ENCODE measurements around the gene S100A3.

Gene S100A3

GRCh38 chr1:153547560-153548551 lies 1.2 kb downstream of the S100A3 start:
- DNase-seq: no peak

- no peak for DNase-seq
Measured at GRCh38 chr1:153546796-153547559, 2.1 kb downstream of the S100A3 start.

- DNase-seq: no peak
Measured at GRCh38 chr1:153546371-153546770, 2.7 kb downstream of the S100A3 start.

GRCh38 chr1:153545067-153546055 lies 3.7 kb downstream of the S100A3 start, which contains the start of gene S100A4:
S100A4 (minus strand) TSS chr1:153545806; CDS start chr1:153544794, 1,012 bp downstream.
- peak; percentile 88 for DNase-seq

DNA sequence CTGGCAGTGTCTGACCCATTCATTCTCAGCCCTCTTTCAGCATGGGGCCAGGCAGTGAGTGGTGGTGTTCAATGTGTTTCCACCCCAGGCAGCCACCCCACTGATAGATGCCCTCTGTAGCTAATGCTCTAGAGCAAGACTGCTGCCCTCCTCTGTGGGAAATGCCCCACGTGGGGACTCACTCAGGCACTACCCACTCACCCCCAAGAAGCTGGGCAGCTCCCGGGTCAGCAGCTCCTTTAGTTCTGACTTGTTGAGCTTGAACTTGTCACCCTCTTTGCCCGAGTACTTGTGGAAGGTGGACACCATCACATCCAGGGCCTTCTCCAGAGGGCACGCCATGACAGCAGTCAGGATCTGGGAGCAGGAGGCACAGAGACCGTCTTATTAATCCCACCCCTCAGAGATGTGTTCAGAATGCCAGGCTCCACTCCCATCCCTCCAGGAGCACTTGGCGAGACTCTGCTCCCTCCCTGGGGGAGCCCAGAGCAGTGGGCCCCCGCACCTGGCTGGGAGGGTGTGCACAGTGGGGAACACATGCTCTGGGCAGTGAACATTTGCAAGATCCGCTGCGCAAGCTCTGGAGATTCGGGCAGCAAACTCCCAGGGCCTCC lies 4.5 kb downstream of the S100A3 start:
- no peak for DNase-seq

DNA sequence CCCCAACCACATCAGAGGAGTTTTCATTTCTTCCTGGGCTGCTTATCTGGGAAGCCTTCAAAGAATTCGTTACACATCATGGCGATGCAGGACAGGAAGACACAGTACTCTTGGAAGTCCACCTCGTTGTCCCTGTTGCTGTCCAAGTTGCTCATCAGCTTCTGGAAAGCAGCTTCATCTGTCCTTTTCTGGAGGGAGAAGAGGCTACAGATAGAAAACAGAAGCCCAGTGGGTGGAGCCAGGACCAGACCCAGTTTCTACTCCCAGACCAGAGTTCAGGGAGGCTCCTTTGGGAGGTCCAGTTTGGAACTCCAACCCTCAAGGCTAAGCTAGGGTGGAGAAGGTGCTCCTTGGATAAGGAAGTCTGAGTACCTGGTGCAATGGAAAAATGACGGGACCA lies 5.3 kb downstream of the S100A3 start:
- no peak for DNase-seq

DNA sequence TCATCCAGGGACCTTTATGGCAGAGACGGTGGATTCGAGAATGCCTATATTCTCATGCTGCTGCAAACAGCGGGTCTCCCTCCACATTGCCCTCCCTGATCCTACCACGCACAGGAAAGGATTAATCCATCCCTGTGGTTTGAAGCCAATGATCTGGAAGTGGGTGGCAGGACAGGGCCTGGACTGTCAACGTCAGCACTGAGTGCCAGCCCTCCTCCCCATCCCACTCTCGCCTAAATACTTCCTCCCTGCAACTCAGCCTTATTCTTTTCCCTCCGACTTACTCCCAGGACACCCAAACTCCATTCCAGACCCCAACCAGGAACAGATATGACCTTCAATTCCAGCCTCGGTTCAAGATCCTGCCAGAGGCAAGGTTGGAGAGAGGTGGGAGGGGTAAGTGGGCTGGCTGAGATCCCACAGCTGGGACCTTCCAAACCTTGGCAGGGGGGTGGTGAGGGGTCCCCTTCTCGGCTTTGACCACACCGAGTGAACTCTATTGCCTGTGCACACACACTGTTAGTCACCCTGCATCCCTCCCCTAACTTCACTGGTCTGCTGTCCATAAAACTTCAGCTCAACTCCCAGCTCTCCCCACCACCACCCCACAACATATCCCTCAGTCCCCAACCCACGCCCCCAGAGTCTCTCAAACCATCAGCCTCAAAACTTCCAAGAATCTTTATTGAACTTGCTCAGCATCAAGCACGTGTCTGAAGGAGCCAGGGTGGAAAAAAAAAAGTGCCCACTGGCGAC lies 5.9 kb downstream of the S100A3 start:
- no peak for DNase-seq

GRCh38 chr1:153541641-153542590 lies 7.1 kb downstream of the S100A3 start:
- no peak for DNase-seq

DNA sequence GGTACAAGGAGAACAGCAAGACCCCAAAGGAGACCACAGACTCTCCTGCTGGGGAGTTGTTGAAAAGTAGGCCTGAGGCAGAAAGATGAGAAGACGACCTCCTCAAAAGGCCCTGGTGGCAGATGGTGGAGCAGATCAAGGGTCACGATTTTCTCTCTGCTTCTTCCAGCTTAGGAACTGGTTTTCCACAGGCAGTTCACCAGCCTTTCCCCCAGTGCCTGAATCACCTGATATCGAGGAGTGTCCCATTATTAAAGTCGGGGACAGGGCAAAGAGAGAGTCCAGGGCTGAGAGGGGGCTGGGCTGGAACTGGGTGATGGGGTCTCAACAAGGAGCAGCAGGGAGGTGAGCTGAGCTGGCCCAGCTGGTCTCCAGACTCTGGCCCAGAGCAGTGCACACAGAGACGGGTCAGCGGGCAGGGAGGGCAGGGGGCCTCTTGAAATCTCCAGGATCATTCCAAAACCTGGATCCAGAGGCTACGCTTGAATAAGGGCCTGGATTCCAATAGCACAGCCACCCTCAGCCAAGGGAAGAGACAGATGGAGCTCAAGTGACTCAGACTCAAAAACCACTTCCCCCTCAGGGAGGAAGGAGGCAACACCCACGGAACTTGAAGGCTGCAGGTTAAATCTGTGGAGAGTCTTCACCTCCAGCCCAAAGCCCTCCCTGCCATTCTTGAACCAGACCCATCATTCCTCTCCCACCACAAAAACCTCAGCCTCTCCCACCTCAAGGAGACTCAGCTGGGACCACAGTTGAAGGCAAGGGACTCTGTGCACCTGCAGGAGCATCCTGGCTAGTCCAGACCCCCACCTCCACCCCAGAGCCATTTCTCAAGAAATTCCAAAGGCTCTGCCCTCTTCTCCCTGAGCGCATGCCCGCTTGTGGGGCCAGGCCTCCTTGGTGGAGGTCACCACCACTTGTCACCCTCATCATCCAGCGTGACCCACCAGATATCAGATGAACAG lies 8.4 kb downstream of the S100A3 start, which contains the start of gene S100A5:
Gene S100A5, minus strand, starts transcription at position 541 of the 968 bp plus-strand sequence. CDS start 743 bp downstream, outside the sequence.
- peak; percentile 73 for DNase-seq

DNA sequence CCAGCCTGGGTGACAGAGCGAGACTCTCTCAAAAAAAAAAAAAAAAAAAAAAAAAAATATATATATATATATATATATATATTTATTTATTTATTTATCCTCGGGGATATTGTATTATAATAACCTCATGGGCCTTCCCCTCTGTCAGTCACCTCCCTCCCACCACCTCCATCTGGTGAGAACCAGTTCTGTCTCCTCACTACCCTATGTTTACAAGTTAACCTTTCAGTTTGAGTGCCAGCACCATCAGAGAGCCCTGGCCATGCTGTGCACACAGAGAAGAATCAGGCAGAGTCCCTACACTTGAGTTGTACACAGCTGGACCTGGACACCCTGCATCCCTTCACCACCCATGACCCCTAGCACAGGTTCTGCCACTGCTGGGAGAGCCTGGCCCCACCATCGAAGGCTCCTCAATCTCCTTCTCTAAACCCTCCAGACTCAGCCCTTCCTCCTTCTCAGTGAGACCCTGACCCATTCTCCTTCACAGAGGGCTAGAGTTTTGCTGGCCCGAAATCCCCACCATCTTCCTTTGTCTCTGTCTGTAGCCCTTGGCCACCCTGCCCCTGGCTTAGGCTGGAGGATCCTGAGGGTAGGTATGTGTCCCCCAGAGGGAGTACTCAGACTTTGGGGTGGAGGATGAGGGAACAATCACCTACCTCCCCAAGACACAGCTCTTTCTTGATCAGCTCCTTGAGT lies 9.5 kb downstream of the S100A3 start:
- DNase-seq: no peak

GRCh38 chr1:153538315-153538821 lies 10.7 kb downstream of the S100A3 start:
- no peak for DNase-seq

DNA sequence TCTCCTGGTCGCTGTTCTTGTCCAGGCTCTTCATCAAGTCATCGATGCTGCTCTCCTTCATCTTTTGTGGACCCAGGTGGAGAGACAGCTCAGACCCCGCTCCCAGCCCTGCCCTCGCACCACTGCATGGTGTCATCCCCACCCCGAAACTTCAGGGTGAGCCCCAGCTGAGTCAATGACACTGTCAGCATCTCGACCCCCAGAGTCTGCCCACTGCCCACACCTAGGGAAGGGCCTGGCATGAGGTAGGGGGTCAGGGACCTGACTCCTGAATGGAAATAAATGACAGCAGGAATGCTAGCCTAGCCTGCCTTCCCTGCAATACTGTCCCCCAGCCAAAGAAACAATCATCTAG lies 11.7 kb downstream of the S100A3 start:
- no peak for DNase-seq

- DNase-seq: no peak
Measured at GRCh38 chr1:153536671-153537375, 12.2 kb downstream of the S100A3 start.

DNA sequence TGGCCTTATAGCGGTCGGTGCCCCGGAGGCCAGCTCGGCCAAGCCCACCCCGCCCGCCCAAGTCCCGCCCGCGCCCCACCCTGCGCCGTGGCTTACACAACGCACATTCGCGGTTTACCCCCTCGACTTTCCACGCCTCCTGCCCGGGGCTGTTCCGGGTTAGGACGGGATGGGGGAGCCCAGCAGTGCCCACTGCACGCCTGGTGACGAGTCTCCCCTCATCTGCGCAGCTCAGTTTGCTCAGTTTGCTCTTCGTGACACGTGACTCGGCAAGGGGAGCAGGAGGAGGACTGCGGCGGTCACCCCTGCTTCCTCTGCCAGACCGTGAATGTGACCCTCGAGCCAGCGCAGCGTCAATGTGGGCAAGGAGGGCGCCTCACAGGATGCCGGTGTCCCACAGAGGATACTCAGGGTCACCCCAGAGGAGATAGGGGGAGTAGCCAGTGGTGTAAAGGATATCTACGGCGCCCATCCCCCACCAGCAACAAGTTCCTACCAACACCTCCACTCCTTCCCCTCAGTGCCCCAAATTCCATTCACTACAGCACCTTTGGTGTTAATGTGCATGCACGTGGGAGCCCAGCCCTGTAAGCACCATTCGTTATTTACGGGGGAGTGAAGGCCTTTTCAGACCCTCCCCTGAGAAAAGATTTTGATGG lies 12.9 kb downstream of the S100A3 start:
- peak; percentile 87 for DNase-seq

GRCh38 chr1:153535242-153536011 lies 13.6 kb downstream of the S100A3 start, which contains the start of gene S100A6:
S100A6 (minus strand) TSS chr1:153535991; CDS start chr1:153535339, 652 bp downstream.
- peak; percentile 54 for DNase-seq

DNA sequence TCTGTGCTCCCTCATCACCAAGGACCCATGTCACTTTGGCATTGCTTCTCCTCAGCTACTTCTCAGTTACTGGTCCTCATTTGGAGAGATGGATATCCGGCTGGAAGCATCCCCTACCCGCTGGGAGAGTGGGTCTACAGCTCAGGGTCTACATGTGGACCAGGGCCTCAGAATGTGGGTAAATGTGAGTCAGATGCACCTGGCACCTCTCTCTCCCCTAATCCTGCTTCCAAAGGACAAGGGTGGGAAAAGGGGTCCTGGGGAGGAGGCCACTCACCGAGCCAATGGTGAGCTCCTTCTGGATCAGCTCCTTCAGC lies 14.2 kb downstream of the S100A3 start:
- DNase-seq: no peak

All from CD4-positive, alpha-beta T cell treated with Interleukin-12 subunit alpha and Interleukin-12 subunit beta, for 1 hour (primary cell).